Activated CD4-positive, CD25-positive, alpha-beta regulatory T cell (primary cell): ENCODE data around the gene INHBC.
"Not testable (repeated sequence)": the region's sequence is repeated elsewhere in the genome, so short reads cannot be mapped to it uniquely, and the experiment has no call there.

Experiments used
- DNase-seq, 4 experiments: peaks; one replicate each; lab custom pipeline; 2025; lab: John Stamatoyannopoulos, UW

INHBC gene, protein sequence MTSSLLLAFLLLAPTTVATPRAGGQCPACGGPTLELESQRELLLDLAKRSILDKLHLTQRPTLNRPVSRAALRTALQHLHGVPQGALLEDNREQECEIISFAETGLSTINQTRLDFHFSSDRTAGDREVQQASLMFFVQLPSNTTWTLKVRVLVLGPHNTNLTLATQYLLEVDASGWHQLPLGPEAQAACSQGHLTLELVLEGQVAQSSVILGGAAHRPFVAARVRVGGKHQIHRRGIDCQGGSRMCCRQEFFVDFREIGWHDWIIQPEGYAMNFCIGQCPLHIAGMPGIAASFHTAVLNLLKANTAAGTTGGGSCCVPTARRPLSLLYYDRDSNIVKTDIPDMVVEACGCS

DNA sequence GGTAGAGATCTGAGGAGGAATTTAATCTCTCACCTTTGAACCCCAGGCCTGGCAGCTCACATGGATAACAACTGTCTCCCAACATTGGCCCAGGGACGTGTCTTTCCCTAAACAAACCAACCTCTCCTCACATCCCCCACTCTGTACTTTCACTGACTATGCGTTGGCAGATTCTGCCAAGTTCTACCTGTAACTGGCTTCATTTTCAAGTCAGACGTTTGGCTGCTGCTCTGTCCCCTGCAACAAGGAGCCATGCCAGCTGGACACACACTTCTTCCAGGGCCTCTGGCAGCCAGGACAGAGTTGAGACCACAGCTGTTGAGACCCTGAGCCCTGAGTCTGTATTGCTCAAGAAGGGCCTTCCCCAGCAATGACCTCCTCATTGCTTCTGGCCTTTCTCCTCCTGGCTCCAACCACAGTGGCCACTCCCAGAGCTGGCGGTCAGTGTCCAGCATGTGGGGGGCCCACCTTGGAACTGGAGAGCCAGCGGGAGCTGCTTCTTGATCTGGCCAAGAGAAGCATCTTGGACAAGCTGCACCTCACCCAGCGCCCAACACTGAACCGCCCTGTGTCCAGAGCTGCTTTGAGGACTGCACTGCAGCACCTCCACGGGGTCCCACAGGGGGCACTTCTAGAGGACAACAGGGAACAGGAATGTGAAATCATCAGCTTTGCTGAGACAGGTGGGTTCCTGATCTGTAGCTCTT is at the start of gene INHBC:
Gene INHBC, plus strand, starts transcription at position 268 of the 707 bp plus-strand sequence. Its CDS starts 103 bp downstream, at position 371.
- no peak for DNase-seq

DNA sequence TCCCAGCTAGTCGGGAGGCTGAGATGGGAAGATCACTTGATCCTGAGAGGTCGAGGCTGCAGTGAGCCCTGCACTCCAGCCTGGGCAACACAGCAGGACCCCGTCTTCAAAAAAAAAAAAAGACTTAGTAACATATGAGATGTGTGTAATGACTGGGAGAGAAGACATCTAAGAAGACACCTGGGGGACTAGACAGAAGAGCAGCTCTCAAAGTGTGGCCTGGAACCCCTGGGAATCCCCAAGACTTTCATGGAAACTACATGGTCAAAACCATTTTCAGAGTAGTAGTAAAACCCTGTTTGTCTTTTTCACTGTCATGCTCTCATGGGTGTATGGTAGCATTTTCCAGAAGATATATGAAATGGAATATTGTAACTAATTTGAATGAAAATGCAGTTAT is 49.0 kb upstream of the INHBC start:
- DNase-seq, result no peak

DNA sequence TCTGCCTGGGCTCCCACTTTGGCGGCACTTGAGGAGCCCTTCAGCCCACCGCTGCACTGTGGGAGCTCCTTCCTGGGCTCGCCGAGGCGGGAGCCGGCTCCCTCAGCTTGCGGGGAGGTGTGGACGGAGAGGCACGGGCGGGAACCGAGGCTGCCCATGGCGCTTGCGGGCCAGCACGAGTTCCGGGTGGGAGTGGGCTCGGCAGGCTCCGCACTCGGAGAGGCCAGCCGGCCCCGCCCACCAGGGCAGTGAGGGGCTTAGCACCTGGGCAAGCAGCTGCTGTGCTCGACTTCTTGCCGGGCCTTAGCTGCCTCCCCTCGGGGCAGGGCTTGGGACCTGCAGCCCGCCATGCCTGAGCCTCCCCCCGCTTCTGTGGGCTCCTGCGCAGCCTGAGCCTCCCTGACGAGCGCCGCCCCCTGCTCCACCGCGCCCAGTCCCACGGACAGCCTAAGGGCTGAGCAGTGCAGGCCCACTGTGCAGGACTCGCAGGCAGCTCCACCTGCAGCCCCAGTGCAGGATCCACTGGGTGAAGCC is 48.3 kb upstream of the INHBC start:
- DNase-seq, result no peak

DNA sequence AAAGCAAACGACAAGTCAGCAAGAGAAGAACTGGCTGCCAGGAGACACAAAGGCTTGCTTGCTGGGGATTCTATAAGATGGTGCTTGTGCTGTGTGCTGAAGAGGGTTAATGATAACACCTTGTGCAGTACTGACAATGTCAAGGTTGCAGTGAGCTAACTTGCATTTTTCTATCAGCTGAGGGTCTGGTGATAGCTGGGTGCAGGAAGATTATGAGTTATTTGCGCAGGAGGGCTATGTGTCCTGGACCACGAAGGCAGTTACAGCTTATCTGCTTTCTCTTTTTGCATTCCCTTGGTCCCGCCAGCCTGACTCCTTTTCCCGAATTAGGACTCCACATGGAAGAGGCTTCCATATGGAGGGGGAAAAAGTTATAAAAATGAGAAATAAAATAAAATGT is 46.2 kb upstream of the INHBC start:
- DNase-seq, result no peak

DNA sequence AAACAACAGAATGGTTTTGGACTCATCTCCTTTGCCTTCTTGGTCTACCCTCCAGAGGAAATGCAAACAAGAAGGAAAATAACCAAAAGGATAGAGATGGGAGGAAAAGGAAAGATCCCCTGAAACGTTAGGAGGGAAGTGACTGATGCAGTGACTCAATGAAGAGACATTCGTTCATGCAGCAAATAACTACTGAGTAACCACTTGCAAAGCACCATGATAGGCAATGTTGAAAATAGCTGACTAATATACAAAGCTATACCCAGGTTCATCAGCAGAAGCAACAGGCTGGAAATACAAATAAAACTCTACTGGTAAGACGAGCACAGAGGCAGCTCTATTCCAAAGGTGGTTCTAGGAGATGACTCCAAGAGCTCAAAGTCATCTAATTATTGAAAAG is 45.6 kb upstream of the INHBC start:
- DNase-seq, result no peak

DNA sequence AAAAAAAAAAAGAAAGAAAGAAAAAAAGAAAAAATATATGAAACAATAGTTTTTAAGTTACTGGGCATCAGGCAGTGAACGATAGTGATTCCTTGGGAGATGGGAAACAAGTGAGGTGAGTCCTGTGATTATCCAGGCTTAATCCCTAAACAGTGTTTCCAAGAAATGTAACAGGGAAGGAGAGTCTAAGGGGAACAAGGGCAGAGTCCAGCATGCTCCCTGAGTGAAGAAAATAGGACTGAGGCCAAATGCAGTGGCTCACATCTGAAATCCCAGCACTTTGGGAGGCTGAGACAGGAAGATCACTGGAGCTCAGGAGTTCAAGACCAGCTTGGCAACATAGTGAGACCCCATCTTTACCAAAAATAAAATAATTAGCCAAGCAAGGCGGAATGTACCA is 44.4 kb upstream of the INHBC start:
- DNase-seq, result no peak

DNA sequence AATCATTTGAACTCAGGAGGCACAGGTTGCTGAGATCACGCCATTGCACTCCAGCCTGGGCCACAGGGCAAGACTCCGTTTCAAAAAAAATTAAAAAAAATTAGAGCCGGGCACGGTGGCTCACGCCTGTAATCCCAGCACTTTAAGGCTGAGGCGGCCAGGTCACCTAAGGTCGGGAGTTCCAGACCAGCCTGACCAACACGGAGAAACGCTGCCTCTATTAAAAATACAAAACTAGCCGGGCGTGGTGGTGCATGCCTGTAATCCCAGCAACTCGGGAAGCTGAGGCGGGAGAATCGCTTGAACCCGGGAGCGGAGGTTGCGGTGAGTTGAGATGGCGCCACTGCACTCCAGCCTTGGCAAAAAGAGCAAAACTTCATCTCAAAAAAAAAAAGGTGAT is 39.5 kb upstream of the INHBC start:
- no peak for DNase-seq

DNA sequence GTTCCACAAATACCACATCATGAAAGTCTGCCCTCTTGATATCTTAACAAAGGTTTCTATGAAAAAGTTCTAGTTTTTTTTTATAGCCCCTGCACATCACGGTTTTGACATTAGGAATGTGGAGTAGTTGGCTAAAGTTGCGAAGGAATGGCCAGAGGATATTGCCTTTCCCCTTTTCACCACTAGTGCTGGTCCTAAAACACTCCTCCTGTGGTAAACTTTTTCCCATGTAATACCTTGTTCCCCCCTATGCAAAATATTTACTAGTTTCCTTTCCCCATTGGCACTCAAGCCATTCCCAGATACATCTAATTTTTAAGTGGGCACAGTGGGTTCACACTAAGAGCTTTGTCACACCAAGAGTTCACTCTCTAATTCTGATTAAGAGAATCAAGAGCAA is 37.1 kb upstream of the INHBC start:
- no peak for DNase-seq

DNA sequence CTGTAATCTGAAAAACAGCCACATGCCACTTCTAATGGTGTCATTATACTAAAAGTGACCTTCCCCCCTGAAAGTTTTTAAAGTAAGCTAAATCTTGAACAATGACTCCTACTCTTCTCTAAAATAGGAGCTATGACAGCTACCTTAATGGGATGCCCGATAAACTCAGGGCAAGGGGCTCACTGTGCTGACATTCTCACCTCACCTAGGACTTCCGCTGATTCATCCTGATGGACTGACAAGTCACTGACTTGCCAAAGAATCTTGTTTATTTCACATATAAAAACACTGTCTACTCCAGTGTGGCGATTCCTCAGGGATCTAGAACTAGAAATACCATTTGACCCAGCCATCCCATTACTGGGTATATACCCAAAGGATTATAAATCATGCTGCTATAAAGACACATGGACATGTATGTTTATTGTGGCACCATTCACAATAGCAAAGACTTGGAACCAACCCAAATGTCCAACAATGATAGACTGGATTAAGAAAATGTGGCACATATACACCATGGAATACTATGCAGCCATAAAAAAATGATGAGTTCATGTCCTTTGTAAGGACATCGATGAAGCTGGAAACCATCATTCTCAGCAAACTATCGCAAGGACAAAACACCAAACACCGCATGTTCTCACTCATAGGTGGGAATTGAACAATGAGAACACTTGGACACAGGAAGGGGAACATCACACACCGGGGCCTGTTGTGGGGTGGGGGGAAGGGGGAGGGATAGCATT is 34.7 kb upstream of the INHBC start:
- not testable (repeated sequence) for DNase-seq

DNA sequence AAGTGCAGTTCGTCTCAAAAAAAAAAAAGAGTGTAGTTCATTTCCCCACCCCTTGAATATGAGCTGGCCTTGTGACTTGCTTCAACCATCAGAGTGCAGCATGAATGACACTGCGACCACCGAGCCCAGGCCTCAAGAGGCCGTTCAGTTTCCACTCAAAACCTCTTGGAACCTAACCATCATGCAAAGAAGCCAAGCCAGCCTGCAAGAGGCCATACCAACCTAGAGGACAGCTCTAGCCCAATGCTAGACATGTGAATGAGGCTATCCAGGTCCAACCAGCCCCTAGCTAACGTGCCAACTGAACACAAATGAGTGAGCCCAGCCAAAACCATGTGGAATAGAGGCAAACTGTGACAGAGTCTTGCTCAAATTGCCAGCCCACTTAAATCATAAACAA is 33.4 kb upstream of the INHBC start:
- no peak for DNase-seq

DNA sequence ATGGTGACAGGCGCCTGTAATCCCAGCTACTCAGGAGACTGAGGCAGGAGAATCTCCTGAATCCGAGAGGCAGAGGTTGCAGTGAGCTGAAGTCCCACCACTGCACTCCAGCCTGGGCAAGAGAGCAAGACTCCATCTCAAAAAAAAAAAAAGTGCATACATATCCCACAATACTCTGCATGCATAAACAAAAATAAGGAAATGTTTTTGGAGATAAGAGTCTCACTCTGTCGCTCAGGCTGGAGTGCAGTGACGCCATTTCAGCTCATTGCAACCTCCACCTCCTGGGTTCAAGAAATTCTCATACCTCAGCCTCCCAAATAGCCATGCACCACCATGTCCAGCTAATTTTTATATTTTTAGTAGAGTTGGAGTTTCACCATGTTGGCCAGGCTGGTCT is 32.4 kb upstream of the INHBC start:
- DNase-seq, result not testable (repeated sequence)

DNA sequence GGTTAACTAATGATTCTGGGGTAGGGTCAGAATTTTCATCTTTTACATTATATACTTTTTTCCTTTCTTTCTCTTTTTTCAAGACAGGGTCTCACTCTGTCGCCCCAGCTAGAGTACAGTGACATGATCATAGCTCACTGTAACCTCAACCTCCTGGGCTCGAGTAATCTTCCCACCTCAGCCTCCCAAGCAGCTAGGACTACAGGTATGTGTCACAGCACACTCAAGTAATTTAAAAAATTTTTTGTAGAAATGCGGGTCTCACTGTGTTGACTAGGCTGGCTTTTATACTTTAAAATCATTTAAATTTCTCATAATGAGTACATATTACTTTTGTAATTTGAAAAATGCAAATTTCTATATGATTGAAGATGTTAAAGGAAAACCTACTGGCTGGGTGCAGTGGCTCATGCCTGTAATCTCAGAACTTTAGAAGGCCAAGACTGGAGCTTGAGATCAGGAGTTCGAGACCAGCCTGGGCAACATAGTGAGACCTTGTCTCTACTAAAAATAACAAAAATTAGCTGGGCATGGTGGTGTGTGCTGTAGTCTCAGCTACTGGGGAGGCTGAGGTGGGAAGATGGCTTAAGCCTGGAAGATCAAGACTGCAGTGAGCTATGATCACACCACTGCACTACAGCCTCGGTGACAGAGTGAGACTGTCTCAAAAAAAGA is 29.5 kb upstream of the INHBC start:
- DNase-seq, result no peak

DNA sequence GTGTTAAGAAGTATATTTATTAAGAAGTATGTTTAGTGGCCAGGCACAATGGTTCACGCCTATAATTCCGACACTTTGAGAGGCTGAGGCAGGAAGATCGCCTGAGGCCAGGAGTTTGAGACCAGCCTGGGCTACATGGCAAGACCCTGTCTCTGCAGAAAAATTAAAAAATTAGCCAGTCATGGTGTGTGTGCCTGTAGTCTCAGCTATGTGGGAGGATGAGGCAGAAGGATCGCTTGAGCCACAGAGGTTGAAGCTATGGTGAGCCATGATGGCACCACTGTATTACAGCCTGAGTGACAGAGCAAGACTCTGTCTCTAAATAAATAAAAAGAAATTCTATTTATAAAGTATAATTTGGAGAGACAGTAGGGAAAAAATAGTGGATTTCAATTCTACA is 24.1 kb upstream of the INHBC start:
- DNase-seq, result no peak

DNA sequence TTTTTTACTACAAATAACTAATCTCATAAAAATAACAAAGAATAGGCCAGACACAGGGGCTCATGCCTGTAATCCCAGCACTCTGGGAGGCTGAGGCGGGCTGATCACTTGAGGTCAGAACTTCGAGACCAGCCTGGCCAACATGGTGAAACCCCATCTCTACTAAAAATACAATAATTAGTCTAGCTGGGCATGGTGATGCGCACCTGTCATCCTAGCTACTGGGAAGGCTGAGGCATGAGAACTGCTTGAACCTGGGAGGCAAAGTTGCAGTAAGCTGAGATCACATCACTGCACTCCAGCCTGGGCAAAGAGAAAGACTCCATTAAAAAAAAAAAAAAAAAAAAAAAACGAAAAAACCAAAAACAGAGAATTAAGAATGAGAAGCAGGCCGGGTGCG is 20.4 kb upstream of the INHBC start:
- DNase-seq, result not testable (repeated sequence)

DNA sequence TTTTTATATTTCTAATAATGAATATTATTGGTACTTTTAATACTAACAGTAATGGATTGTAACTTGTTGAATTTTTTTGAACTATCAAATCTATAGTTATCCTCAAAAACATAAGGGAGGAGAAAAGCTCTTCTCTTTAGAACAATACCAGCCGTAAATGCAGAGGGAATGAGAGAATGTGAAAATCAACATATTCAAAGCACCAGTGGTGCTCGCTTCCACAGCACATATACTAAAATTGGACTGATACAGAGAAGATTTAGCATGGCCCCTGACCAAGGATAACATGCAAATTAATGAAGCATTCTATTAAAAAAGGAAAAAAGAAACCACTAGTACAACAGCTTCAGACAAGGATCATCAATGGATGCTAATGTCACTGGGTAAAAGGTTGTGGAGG is 19.5 kb upstream of the INHBC start:
- no peak for DNase-seq

DNA sequence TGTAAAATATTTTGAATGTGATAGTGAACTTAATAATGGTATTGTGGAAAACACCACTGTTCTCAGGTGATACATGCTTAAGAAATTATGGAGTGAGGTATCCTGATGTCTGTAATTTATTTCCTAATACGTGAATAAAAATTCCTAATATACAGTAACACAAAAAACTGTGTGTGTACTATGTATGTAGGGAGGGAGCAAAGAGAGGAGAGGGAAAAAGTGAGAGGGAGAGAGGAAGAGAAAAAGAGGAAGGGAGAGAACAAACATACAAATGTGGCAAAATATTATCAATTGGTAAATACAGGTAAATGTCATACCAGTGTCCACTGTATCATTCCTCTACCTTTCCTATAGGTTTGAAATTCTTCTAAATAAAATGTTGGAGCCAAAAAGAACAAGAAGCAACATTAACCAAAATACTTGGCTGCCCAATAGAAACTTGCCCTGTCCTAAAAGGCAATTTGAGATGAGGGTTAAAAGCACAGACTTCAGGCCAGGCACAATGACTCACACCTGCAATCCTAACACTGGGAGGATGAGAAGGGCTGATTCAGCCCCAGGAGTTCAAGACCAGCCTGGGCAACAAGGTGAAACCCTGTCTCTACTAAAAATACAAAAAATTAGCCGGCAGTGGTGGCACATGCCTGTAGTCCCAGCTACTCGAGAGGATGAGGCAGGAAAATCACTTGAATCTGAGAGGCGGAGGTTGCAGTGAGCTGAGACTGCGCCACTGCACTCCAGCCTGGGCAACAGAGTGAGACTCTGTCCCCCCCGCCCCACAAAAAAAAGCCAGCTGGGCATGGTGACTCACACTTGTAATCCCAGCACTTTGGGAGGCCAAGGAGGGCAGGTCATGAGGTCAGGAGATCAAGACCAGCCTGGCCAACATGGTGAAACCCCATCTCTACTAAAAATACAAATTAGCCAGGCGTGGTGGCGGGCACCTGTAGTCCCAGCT is 18.3 kb upstream of the INHBC start:
- DNase-seq, result no peak

DNA sequence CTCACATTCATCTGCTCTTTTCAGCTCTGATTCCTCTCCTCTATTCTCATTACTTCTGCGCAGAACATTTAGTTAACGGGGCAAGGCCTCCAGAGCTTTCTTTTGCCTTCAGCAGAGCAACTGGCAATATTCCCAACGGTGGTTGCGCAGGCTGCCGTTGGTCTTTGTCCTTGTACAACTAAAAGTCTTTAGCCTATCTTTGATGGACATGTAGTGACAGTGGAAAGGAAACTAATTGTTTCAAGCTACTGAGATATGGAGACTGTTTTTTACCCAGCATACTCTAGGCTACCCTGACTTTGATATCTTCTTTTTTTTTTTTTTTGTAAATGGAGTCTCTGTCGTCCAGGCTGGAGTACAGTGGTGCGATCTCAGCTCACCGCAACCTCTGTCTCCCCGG is 16.3 kb upstream of the INHBC start:
- no peak for DNase-seq

DNA sequence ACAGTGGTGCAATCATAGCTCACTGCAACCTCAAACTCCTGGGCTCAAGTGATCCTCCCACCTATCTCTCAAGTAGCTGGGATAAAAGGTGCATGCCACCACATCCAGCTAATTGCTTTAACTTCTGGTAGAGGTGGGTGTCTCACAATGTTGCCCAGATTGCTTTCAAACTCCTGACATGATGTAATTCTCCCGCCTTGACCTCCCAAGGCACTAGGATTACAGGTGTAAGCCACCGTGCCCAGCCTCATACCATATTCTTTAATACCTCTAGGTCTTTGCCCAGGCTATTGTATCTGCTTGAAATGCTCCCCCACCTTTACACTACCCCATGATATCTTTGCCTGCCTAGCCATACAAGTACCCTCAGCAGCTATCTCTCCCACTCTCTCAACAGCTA is 15.1 kb upstream of the INHBC start:
- DNase-seq, result no peak

DNA sequence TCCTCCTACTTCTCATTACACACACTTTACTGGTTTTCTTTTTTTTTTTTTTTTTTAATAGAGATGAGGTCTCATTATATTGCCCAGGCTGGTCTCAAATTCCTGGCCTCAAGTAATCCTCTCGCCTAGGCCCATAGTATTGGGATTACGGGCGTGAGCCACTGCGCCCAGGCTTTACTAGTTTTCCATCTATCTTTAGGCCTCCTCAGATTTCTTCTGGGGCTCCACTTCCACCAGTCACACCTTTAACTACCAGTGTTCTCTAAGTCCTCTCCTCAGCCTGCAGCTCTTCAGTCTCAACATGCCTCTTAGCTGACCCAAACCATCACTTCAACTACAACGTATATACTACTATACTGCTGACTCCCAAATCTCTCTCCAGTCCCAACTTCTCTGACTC is 14.1 kb upstream of the INHBC start:
- no peak for DNase-seq

DNA sequence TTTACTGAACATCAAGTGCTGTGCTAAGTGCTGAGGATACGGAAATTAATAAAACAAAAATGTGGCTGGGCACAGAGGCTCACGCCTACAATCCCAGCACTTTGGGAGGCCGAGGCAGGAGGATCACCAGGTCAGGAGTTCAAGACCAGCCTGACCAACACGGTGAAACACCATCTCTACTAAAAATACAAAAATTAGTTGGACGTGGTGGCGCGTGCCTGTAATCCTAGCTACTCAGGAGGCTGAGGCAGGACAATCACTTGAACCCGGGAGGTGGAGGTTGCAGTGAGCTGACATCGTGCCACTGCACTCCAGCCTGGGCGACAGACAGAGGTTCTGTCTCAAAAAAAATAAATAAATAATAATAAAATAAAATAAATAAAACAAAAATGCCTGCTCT is 7.6 kb upstream of the INHBC start:
- DNase-seq, result not testable (repeated sequence)

DNA sequence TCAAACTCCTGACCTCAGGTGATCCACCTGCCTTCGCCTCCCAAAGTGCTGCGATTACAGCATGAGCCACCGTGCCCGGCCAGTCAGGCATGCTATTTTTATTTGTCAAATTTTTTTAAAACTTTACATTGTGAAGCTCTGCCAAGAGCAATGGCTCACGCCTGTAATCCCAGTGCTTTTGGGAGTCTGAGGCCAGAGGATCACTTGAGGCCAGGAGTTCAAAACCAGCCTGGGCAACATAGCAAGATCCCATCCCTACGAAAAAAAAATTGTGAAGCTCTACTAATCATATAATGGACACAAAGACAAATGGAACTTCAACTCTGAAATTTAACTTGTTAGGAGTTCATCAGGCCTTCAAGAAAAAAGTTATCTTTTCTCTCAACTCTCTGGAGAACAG is 5.6 kb upstream of the INHBC start:
- no peak for DNase-seq
